Small intestine (tissue), 7 donors: Measurements from ENCODE around the gene FOXP2. TPM values are rescaled to one million over a fixed set of nuclear protein-coding genes. Genes with fewer than 3 reads are reported as not detected.

Experiments used
- DNase-seq, 2 donors: peaks; one replicate each; pipeline versions ENCODE4 v3.0.0 to v3.0.0-alpha.2; 2013
- FAIRE-seq: peaks from 2 replicates; lab custom pipeline; 2012; peaks lifted over from hg19 to GRCh38; lab: Jason Lieb, UNC
- H3K27ac ChIP-seq, 3 donors: one replicate each; pipeline ENCODE4 v1.5.1; 2013; ENCODE audit warnings: low read length in 2 of 3, mild to moderate bottlenecking in 2 of 3, control low read depth in 1 of 3, inconsistent platforms in 1 of 3, low read depth in 1 of 3, moderate library complexity in 1 of 3
- H3K27me3 ChIP-seq, 3 donors: one replicate each; pipeline ENCODE4 v1.6.1; 2013; ENCODE audit warnings: low read length in 3 of 3, inconsistent platforms in 1 of 3; ENCODE audit not compliant: control insufficient read depth in 3 of 3, insufficient read depth in 3 of 3
- H3K36me3 ChIP-seq, 3 donors: one replicate each; pipeline ENCODE4 v1.6.1; 2013; ENCODE audit warnings: low read length in 3 of 3, inconsistent platforms in 1 of 3, low read depth in 1 of 3, mild to moderate bottlenecking in 1 of 3, moderate library complexity in 1 of 3; ENCODE audit not compliant: control insufficient read depth in 3 of 3, insufficient read depth in 2 of 3
- H3K4me1 ChIP-seq, 3 donors: one replicate each; pipeline ENCODE4 v1.6.1; 2013; ENCODE audit warnings: low read length in 2 of 3, inconsistent platforms in 1 of 3, low read depth in 1 of 3, mild to moderate bottlenecking in 1 of 3, moderate library complexity in 1 of 3; ENCODE audit not compliant: control insufficient read depth in 3 of 3, insufficient read depth in 2 of 3
- H3K4me3 ChIP-seq, 3 donors: one replicate each; pipeline ENCODE4 v1.5.1; 2013; ENCODE audit warnings: low read length in 3 of 3, control low read depth in 1 of 3, inconsistent platforms in 1 of 3, low read depth in 1 of 3, mild to moderate bottlenecking in 1 of 3, moderate library complexity in 1 of 3
- H3K9me3 ChIP-seq, 2 donors: one replicate each; pipeline ENCODE4 v1.6.1; 2013; ENCODE audit warnings: low read depth in 1 of 2, low read length in 1 of 2; ENCODE audit not compliant: control insufficient read depth in 2 of 2, insufficient read depth in 1 of 2
- WGBS, 3 donors: extraction: QIAGEN DNeasy Blood & Tissue Kit; methylation state at CpG; one replicate each; pipeline ENCODE4 v1.1.7; 2013; 5-methylcytosine and 5-hydroxymethylcytosine counted together
- polyA plus RNA-seq, 4 donors: library from polyadenylated mRNA; stranded (reverse) in 3 of 4; unstranded in 1 of 4; fragments of 200-250 nt in 3 of 4; fragments of 120-200 nt in 1 of 4; gene quantifications; one replicate each; pipeline versions ENCODE4 v1.2.1 to v1.2.3, GENCODE V29; 2013
- donor health status: healthy with polysubstance abuse.
- donor health status: control.
- donor health status: control.
- donor health status: Bipolar disorder and iron deficiency.
- donor health status: healthy.

The FOXP2 gene
- polyA plus RNA-seq, 4 donors, result 1.7 to 12.2 (median 3.6) TPM

DNA sequence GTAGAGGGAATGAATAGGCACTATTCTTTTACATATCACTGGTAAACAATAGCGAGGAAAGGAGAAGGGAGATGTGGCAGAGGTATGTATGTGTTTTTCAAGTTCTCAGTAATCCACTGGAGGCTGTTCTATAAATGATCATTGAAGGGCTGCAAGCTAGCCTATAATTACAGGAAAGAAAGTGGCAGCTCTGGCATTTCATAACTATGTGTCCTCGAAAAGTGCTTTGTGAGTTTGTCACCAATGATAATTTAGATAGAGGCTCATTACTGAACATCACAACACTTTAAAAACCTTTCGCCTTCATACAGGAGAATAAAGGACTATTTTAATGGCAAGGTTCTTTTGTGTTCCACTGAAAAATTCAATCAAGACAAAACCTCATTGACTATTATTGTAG is 235.1 kb downstream of the FOXP2 start:
- Histone ChIP-seq H3K4me1 (no peaks in the 10 kb centered on the region), H3K4me3 (no peak overlapping the region), H3K36me3 (peaks cover 0 to 2% (median 0%) of the 10 kb centered on the region in 3 donors), H3K27ac (no peak overlapping the region), H3K9me3 (no peaks in the 10 kb centered on the region), H3K27me3 (no peaks in the 10 kb centered on the region)
- WGBS, 3 donors, result 88 to 93% (median 89%) methylated on average over 3 of the region's 3 CpGs
- FAIRE-seq, result no peak
- no peak for DNase-seq

DNA sequence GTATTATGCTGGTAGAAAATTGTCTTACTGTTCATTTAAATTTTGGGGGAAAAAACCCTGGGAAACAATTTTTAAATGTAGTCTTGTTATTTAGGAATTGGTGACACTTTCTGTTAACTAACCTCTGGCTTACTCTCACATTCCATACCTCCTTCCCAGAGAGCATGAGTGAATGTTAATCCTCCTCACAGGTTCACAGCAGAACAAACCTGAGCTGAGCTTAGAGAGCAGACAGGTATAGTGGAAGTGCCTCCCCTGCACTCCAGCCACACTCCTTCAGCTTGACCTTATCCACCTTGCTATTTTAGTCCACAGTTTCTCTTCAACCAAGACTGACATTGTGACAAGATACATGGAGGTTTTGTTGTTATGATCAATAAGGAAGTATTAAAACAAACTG is 235.9 kb downstream of the FOXP2 start:
- Histone ChIP-seq H3K4me1 (no peaks in the 10 kb centered on the region), H3K9me3 (no peaks in the 10 kb centered on the region), H3K27me3 (no peaks in the 10 kb centered on the region), H3K36me3 (peaks cover 0 to 2% (median 0%) of the 10 kb centered on the region in 3 donors), H3K27ac (no peak overlapping the region), H3K4me3 (no peak overlapping the region)
- DNase-seq (no peak), FAIRE-seq (no peak)

DNA sequence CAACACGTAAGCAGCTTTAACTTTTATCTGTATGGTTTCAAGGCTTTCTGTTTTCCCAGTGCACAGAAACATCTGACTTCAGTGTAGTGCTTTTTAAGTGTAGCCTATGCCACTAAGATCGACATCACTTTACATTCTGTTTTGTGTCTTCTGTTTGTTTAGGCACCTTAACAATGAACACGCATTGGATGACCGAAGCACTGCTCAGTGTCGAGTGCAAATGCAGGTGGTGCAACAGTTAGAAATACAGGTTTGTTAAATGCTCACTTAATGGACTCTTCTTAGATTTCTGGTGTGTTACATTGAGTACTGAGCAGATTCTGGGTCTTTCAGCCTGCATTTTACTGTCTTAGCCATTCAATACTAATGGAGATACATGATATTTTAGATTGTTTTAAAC is 237.4 kb downstream of the FOXP2 start:
- Histone ChIP-seq H3K9me3 (no peaks in the 10 kb centered on the region), H3K36me3 (peaks cover 0 to 2% (median 0%) of the 10 kb centered on the region in 3 donors), H3K4me1 (no peaks in the 10 kb centered on the region), H3K27me3 (no peaks in the 10 kb centered on the region), H3K27ac (no peak overlapping the region), H3K4me3 (no peak overlapping the region)
- 88 to 93% (median 93%) methylated on average over 5 of the region's 5 CpGs for WGBS, 3 donors
- no peak for DNase-seq
- FAIRE-seq, result no peak

- H3K4me1 ChIP-seq, result no peaks in the 10 kb centered on the region
- H3K9me3 ChIP-seq, result no peaks in the 10 kb centered on the region
- H3K36me3 ChIP-seq, result peaks cover 0 to 2% (median 0%) of the 10 kb centered on the region in 3 donors
- peak in 1 of 2 donors; percentile 30 for DNase-seq
- WGBS, 3 donors, result 61 to 78% (median 72%) methylated on average over 10 of the region's 10 CpGs
- no peak overlapping the region for H3K27ac ChIP-seq
- no peak for FAIRE-seq
- H3K4me3 ChIP-seq, result no peak overlapping the region
- no peaks in the 10 kb centered on the region for H3K27me3 ChIP-seq
These were observed 238.9 kb downstream of the FOXP2 start for GRCh38 chr7:114653364-114654088.

DNA sequence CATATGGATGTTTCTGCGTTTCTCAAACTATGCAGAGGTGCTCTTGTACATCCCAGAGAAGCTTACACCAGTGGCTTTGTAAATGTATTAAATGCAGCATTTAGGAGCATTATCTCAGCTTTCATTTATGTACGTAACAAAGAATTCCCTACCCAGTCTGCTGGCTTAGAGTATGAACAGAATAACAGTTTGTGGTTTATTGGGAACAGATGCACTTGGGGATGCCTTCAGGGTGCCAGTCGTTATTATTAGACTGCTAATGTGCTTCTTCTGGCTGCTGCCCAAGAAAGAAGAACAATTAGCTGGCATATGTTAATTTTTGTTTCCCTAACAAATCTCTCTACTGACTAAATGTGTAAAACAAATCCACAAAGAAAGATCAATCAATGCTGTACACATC is 241.9 kb downstream of the FOXP2 start:
- WGBS, 3 donors, result 72 to 83% (median 76%) methylated on average over 3 of the region's 3 CpGs
- no peak for DNase-seq

DNA sequence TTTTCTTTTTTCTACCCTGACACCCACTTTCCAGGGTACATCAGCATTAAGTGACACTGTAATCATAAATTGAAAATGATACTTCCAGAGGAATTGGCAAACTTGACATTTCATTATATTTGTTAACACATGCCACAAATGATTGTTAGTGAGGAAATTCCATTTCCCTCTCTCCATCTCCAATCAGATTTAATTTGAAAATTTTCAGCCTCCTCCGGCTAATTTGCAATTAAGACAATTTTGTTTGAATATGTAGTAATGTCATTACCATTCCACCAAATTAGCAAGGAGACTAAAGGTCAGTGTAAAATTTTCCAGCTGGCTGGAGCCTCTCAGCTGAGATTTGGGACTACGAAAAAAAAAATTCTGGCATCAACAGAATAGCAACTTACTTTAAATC is 242.7 kb downstream of the FOXP2 start:
- DNase-seq, result no peak

More for the DNA sequence above, 241.9 kb downstream of the FOXP2 start:
- FAIRE-seq, result no peak
- H3K27ac ChIP-seq, result no peak overlapping the region
- H3K4me3 ChIP-seq, result no peak overlapping the region
- H3K27me3 ChIP-seq, result no peaks in the 10 kb centered on the region
- no peaks in the 10 kb centered on the region for H3K36me3 ChIP-seq
- H3K4me1 ChIP-seq, result no peaks in the 10 kb centered on the region
- no peaks in the 10 kb centered on the region for H3K9me3 ChIP-seq

GRCh38 chr7:114658216-114658615 is 243.6 kb downstream of the FOXP2 start:
- Histone ChIP-seq H3K9me3 (no peaks in the 10 kb centered on the region), H3K27ac (no peak overlapping the region), H3K4me1 (peaks cover 0 to 4% (median 0%) of the 10 kb centered on the region in 3 donors), H3K36me3 (no peaks in the 10 kb centered on the region), H3K4me3 (no peak overlapping the region), H3K27me3 (no peaks in the 10 kb centered on the region)
- no peak for FAIRE-seq
- WGBS, 3 donors, result 92 to 97% (median 96%) methylated on average over 4 of the region's 4 CpGs
- DNase-seq, result no peak

More for the DNA sequence above, 242.7 kb downstream of the FOXP2 start:
- Histone ChIP-seq H3K27me3 (no peaks in the 10 kb centered on the region), H3K9me3 (no peaks in the 10 kb centered on the region), H3K4me3 (no peak overlapping the region), H3K36me3 (no peaks in the 10 kb centered on the region), H3K27ac (no peak overlapping the region), H3K4me1 (peaks cover 0 to 2% (median 0%) of the 10 kb centered on the region in 3 donors)
- WGBS, 3 donors, result 78 to 92% (median 90%) methylated on average over 2 of the region's 2 CpGs
- FAIRE-seq, result no peak

DNA sequence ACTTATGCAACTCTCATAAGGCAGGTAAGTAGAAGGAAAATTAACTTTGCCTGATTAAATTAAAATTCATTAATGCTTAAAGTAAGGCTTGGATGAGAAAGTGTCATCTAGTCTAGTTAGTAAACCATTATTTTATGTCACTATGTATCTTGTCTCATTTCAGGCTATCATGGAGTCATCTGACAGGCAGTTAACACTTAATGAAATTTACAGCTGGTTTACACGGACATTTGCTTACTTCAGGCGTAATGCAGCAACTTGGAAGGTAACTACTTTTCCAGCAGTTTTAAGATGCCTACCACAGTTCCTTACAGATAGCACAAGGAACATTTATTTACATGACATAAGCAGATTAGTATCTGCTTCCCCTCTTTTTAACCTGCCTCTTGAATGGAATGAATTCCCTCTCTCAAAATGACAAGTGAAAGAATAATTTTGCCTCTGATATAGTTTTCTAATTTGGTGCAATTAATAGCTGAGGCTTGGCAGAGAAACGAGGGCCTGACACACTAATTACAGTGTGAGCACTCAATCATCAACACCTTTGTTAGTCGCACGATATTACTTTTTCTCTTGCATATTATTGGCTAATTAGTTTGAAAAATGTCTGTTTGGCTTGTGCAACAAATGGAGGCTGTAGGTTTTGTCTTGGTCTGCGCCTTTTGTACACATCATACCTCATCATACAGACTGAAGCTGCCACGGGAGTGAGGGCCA is 245.0 kb downstream of the FOXP2 start:
- Histone ChIP-seq H3K27me3 (no peaks in the 10 kb centered on the region), H3K9me3 (no peaks in the 10 kb centered on the region), H3K4me1 (peaks cover 0 to 4% (median 0%) of the 10 kb centered on the region in 3 donors), H3K27ac (no peak overlapping the region), H3K36me3 (no peaks in the 10 kb centered on the region), H3K4me3 (no peak overlapping the region)
- WGBS, 3 donors, result 64 to 77% (median 68%) methylated on average over 7 of the region's 7 CpGs
- FAIRE-seq (no peak), DNase-seq (no peak)
